ENCODE data around the gene GIMAP5.

DNA sequence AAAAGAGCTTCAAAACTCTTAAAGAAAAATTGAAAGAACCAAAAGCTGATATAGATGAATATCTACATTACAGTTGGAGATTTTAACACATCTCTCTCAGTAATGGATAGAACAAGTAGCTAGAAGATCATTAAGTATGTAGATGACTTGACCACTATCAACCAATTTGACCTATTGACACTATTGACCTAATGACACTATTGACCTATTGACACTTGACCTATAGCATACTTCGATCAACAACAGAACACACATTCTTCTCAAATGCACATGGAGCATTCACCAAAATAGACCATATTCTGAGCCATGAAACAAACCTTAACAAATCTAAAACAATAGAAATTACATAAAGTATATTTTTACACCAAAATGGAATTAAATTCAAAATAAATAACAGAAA lies 22.3 kb downstream of the GIMAP5 start:
- TF ChIP-seq, protein P1, sequence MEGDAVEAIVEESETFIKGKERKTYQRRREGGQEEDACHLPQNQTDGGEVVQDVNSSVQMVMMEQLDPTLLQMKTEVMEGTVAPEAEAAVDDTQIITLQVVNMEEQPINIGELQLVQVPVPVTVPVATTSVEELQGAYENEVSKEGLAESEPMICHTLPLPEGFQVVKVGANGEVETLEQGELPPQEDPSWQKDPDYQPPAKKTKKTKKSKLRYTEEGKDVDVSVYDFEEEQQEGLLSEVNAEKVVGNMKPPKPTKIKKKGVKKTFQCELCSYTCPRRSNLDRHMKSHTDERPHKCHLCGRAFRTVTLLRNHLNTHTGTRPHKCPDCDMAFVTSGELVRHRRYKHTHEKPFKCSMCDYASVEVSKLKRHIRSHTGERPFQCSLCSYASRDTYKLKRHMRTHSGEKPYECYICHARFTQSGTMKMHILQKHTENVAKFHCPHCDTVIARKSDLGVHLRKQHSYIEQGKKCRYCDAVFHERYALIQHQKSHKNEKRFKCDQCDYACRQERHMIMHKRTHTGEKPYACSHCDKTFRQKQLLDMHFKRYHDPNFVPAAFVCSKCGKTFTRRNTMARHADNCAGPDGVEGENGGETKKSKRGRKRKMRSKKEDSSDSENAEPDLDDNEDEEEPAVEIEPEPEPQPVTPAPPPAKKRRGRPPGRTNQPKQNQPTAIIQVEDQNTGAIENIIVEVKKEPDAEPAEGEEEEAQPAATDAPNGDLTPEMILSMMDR (IDR thresholded peaks at IDR 0.05; ENCODE audit: poor library complexity, severe bottlenecking), result no peak
- TF ChIP-seq TAF1 (IDR thresholded peaks at IDR 0.05; ENCODE audit: low read depth) (no peak), EZH2 (IDR thresholded peaks at IDR 0.05; ENCODE audit: borderline replicate concordance, insufficient read depth, low read length, poor library complexity, severe bottlenecking) (no peak), POLR2AphosphoS5 (IDR thresholded peaks at IDR 0.05) (no peak), EP300 (conservative IDR thresholded peaks at IDR 0.05; ENCODE audit: poor library complexity, severe bottlenecking) (no peak), RAD21 (conservative IDR thresholded peaks at IDR 0.05) (no peak), SMC3 (conservative IDR thresholded peaks at IDR 0.05; ENCODE audit: poor library complexity) (no peak)
